Measurements from ENCODE around the gene CAMK2A.

- no peak for TF ChIP-seq POLR2A (IDR thresholded peaks at IDR 0.05; ENCODE audit: low read depth, low read length)
- no peak for TF ChIP-seq TAF1 (IDR thresholded peaks at IDR 0.05; ENCODE audit: borderline replicate concordance, low read depth, low read length)
- no peak for TF ChIP-seq POLR2AphosphoS5 (IDR thresholded peaks at IDR 0.05; ENCODE audit: low read depth, low read length)
These were observed 11.6 kb upstream of the CAMK2A start for GRCh38 chr5:150301170-150301505.

All from GM12892 (cell line).